Measurements from ENCODE around the gene POLRMT.
A peak's percentile ranks its signal among the peaks of the same experiment; 100 is the strongest.
"Not testable (repeated sequence)": the region's sequence is repeated elsewhere in the genome, so short reads cannot be mapped to it uniquely, and the experiment has no call there.

The POLRMT gene

GRCh38 chr19:646779-647565, 13.6 kb upstream of the POLRMT start:
- no peak for DNase-seq

GRCh38 chr19:645912-646778, 12.8 kb upstream of the POLRMT start:
- DNase-seq = no peak

DNA sequence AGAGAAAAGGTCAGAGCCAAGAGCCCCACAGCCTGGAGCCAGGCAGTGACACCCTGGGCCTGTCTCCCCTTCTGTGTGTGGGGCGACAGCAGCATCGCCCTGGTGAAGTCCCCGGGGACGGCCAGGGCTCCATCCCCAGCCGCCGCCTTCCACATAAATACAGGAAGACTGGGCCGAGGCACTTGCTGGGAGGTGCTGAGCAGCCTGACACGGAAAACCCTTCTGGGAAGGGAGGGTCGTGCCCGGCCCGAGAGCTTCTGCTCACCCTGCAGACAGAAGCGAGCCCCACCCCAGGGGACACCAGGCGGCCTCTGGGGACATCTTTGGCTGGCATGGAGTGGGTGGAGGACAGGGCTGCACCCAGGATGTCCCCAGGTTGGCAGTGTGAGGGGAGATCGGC, 11.5 kb upstream of the POLRMT start:
- DNase-seq = no peak

DNA sequence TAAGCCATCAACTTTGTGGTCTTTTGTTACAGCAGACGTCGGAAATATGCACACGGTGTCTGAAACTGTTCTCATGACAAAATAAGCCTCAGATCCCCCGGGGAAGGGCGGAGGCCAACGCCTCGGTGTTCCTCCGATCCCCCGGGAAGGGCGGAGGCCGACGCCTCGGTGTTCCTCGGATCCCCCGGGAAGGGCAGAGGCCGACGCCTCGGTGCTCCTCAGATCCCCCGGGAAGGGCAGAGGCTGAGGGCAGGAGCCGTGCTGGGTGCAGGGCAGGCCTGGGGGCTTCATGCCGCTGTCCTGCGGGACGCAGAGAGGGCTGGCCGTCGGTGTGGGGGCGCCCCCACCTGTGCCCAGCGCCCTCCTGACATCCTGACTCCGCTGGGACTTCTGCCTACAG, 11.0 kb upstream of the POLRMT start:
- no peak for DNase-seq

DNA sequence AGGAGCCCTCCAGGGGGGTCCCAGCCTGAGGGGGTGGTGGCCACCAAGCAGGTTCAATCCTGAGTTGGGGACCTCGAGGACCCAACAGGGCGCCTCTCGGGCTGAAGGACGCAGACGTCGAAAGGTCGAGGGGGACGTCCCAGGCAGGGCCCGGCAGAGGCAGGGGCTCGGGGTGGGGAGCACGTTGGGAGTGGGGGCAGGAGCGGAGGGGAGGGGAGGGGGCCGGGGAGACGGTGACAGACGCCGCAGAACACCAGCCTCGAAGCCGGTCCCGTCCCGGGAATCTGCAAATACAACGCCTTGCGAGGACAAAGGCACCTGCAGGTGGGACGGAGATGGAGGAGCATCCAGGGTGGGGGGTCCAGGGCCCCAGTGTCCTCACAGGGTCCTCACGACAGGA, 10.4 kb upstream of the POLRMT start:
- DNase-seq = no peak

DNA sequence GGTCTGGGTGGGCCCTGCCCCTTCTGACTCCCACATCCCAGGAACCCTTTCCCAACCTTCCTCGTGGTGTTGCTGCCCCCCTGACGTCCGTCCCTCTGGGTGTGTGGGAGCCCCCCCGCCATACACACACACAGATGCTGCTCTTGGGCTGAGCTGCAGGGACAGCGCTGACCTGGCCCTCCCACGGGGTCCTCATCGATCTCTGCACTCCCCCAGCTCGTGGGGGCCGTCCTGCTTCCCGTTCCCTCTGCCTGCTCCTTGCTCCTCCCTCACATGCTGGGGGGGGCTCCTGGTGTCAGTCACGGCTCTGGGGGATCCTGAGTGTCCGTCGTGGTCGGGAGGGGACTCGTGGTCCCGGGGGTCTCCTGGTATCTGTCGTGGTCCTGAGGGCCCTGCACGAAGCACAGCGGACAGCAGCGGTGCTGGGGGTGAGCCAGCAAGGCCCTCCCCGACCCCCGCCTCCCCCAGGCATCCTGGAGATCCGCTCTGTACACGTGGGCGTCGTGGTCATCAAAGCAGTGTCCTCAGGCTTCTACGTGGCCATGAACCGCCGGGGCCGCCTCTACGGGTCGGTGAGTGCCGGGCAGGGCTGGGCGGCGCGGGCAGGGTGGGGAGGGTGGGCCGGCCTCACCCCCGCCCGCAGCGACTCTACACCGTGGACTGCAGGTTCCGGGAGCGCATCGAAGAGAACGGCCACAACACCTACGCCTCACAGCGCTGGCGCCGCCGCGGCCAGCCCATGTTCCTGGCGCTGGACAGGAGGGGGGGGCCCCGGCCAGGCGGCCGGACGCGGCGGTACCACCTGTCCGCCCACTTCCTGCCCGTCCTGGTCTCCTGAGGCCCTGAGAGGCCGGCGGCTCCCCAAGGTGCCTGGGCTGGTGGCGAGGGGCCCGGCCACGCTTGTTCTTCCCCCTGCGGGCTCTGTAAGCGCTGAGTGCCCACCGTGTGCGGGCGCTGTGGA, 9.7 kb upstream of the POLRMT start:
- no peak for DNase-seq

DNA sequence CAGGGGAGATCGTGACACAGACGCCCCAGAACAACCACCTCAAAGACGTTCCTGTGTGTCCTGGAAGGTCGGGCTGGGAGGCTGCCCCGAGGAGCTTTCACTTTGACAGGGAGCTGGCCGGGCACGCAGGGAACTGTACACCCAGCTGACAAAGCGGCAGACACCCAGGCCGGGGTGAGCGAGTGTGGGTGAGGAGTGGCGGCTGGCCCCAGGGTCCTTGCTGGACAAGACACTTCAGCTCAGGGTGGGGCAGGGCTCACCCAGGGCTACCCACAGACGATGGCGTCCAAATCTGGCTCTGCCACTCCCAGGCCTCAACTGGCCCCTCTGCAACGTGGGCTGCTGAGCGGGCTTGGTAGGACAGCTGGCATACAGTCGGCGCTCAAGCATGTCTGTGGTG, 8.4 kb upstream of the POLRMT start:
- no peak for DNase-seq

- no peak for DNase-seq
Measured at GRCh38 chr19:640606-641189, 7.4 kb upstream of the POLRMT start.

DNA sequence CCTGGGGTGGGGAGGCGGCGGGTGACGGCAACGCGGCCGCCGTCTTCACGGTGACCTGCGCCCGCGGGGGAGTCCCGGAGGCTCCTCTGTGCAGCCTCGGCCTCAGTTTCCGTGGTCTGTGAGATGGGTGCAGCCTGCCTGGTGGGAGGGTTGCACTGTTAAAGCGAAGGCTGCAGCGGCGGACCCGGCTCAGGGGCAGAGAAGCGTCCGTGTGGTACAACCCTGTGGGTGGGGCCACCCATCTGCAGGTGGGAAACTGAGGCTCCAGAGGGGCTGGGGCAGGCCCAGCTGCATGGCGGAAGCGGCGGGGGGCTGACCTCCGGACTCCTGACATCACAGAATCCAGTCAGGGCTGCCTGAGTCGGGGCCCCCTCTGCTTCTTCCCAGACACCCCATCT, 6.8 kb upstream of the POLRMT start:
- DNase-seq = no peak

- DNase-seq = peak; percentile 87
Measured at GRCh38 chr19:639253-640160, 6.2 kb upstream of the POLRMT start, which contains the start of gene FGF22. TSS of gene FGF22 (plus strand) at chr19:639879. CDS start at chr19:639926, 47 bp downstream.

- no peak for DNase-seq
Measured at GRCh38 chr19:638906-639252, 5.5 kb upstream of the POLRMT start.

GRCh38 chr19:634975-635652, 1.8 kb upstream of the POLRMT start:
- DNase-seq = no peak

- no peak for DNase-seq
Measured at GRCh38 chr19:633786-634639, 676 bp upstream of the POLRMT start.

DNA sequence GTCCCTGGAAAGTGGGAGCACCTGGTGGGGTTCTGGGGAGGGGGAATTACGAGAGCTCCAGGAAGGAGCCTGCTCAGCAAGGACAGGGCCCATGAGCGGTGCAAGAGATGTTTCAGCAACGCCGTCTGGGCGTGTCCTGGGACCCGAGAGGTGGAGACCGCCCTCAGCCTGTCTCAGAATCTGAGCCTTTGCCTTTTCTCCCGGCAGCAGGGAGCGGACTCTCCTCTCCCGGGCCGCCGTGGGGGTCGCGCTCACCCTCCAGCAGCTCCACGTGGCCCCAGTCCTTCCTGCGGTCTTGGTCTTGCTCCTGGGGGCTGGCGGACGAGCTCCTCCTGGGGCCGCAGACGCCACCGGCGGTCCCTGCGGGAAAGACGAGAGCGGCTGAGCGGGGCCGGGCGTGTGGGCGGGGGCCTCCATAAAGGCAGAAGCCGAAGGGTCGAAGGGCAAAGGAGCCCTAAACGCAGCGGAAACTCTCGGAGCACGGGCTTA, 714 bp downstream of the POLRMT start:
- DNase-seq = peak; percentile 61

DNA sequence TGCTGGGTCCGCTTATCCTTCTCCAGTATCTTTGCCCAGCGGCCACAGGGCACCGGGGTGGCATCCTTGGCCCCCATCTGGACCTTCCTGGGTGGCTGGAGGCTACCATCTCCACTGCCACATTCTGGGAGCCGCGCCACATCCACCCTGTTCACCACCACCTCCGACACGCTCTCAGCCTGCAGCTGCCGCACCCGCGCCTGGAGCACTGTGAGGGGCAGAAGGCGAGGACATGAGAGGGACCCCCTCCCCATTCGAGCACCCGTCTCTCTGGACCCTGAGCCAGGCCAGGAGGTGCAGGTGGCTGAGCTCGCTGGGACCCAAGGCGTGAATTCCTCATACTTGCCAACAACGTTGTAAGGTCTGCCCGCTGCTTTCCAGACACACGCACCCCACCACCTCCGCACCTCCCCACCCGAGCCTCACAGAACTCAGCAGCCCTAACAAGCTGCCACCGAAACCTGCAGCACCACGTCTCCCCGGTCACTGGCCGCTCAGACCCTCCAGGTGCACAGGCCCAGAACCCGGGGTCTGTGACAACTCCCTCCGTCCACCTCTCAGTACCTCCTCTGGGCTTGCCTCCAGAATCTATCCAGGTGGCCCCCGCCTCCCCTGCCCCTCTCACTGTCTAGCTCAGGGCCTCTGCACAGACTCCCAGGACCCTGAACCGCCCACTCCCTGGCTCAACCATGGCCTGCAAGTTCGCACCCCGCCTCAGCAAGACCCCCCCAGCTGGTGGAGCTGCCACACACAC, 3.2 kb downstream of the POLRMT start:
- no peak for DNase-seq

GRCh38 chr19:629515-629914, 3.8 kb downstream of the POLRMT start:
- DNase-seq = not testable (repeated sequence)

- no peak for DNase-seq
Measured at GRCh38 chr19:628168-628567, 5.2 kb downstream of the POLRMT start.

DNA sequence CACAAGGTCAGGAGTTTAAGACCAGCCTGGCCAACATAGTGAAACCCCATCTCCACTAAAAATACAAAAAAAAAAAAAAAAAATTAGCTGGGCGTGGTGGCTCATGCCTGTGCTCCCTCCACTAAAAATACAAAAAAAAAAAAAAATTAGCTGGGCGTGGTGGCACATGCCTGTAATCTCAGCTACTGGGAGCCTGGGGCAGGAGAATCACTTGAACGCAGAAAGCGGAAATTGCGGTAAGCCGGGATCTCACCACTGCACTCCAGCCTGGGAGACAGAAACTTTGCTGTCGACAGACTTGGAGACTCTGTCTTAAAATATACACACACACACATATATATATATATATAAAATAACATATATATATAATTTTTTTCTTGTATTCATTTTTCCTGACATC, 6.8 kb downstream of the POLRMT start:
- not testable (repeated sequence) for DNase-seq

DNA sequence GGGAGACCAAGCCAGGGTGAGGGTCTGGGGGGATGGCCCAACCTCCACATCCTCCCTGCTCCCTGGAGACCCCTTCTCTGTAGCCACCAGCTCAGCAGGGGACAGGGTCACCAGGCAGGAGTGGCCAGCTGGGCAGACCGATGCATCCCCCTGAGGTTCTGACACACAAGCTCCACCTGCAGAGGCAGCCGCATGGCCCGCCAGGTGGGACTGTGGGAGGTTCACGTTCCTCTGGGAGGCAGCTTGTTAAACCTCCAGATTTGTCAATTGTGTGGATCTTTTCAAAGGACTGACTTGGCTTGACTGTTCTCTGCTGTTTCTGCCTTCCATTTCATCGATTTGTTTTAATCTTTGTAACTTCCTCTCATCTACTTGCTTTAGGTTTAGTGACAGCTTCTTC, 8.1 kb downstream of the POLRMT start:
- DNase-seq = no peak

Measured in fibroblast of skin of right biceps (primary cell).